ENCODE data around the gene DDX21. TPM values are rescaled to one million over a fixed set of nuclear protein-coding genes. Genes with fewer than 3 reads are reported as not detected.
A peak's percentile ranks its signal among the peaks of the same experiment; 100 is the strongest.

The DDX21 gene
- total and polyA plus RNA-seq, 2 of the 13 experiments (the other 11 are each of a cell fraction or from before 2014, with no cell fraction given), result 52.5 to 147 TPM

GRCh38 chr10:68955832-68956532, at the start of gene DDX21 (continued):
- peak in 1 of 2 experiments; percentile 45; a peak in 1 of 4 replicates for TF ChIP-seq REST (IDR thresholded peaks at IDR 0.05; ENCODE audit: borderline replicate concordance in 1 of 2, low read depth in 1 of 2, low read length in 2 of 2)
- 0 out of 2 replicates have a peak, but pooled peaks have one; percentile 15 for TF ChIP-seq NR2F6 (IDR thresholded peaks at IDR 0.05)
- TF ChIP-seq NR2F6 (CRISPR knock-in tag; IDR thresholded peaks at IDR 0.05), result peak; percentile 34; the same call in 1 of the 2 replicates
- peak; percentile 94 for TF ChIP-seq ZFX (CRISPR knock-in tag; IDR thresholded peaks at IDR 0.05; ENCODE audit: low read depth)
- TF ChIP-seq MTERF4 (CRISPR knock-in tag; IDR thresholded peaks at IDR 0.05), result no peak
- no peak for TF ChIP-seq ZNF512B (CRISPR knock-in tag; IDR thresholded peaks at IDR 0.05; ENCODE audit: borderline replicate concordance)
- peak; percentile 90 for TF ChIP-seq KDM5A (IDR thresholded peaks at IDR 0.05; ENCODE audit: borderline replicate concordance, low read length)
- TF ChIP-seq HMGA1 (CRISPR knock-in tag; conservative IDR thresholded peaks at IDR 0.05), result no peak
- TF ChIP-seq JUNB (CRISPR knock-in tag; IDR thresholded peaks at IDR 0.05; ENCODE audit: borderline replicate concordance), result no peak
- no peak for TF ChIP-seq PLSCR1 (CRISPR knock-in tag; IDR thresholded peaks at IDR 0.05; ENCODE audit: borderline replicate concordance)
- peak; percentile 69; the same call in 1 of the 2 replicates for TF ChIP-seq ZBTB21 (CRISPR knock-in tag; IDR thresholded peaks at IDR 0.05)
- TF ChIP-seq ZSCAN29 (CRISPR knock-in tag; conservative IDR thresholded peaks at IDR 0.05), result peak; percentile 90
- TF ChIP-seq HBP1 (CRISPR knock-in tag; IDR thresholded peaks at IDR 0.05; ENCODE audit: low read depth), result peak; percentile 97
- 0 out of 2 replicates have a peak, but pooled peaks have one; percentile 56 for TF ChIP-seq NFE2L1 (CRISPR knock-in tag; IDR thresholded peaks at IDR 0.05; ENCODE audit: borderline replicate concordance)
- TF ChIP-seq ZFP37 (CRISPR knock-in tag; IDR thresholded peaks at IDR 0.05; ENCODE audit: borderline replicate concordance), result peak; percentile 4; the same call in 1 of the 2 replicates
- TF ChIP-seq NR2F2 (IDR thresholded peaks at IDR 0.05; ENCODE audit: borderline replicate concordance, low read depth), result peak; percentile 64; the same call in 1 of the 2 replicates
- no peak for TF ChIP-seq ZBTB14 (CRISPR knock-in tag; IDR thresholded peaks at IDR 0.05)
- peak; percentile 94 for TF ChIP-seq ATF1 (CRISPR knock-in tag; IDR thresholded peaks at IDR 0.05)

Data from HepG2 (cell line).